GM21619 (cell line): ENCODE data around the gene PHTF2.
"Not testable (repeated sequence)": the region's sequence is repeated elsewhere in the genome, so short reads cannot be mapped to it uniquely, and the experiment has no call there.

Experiments used
- ATAC-seq: cut with Tn5 transposase; IDR thresholded peaks from one replicate; pipeline ENCODE4 v1.9.1; 2021; ENCODE audit not compliant: unreplicated experiment

The PHTF2 gene

DNA sequence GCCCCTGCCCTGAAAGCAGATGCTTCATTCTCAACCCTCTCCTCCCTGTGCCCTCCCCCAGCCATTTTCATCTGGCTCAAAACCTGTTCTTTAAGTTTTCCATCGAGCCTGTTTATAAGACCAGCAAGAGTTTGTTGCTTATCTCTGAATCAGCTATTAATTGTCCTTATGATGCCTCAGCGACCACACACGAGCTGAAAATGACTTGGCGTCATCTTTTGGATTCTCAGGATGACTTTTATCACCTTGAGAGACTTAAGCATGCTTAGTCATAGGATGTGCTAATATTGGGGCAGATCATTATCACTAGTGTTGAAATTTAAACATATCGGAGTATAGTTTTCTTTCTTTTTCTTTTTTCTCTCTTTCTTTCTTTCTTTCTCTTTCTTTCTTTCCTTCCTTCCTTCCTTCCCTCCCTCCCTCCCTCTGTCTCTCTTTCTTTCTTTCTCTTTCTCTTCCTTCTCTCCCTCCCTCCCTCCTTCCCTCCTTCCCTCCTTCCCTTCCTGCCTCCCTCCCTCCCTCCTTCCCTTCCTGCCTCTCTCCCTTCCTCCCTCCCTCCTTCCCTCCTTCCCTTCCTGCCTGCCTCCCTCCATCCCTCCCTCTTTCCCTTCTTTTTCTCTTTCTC, 184.5 kb downstream of the PHTF2 start:
- ATAC-seq, result no peak

DNA sequence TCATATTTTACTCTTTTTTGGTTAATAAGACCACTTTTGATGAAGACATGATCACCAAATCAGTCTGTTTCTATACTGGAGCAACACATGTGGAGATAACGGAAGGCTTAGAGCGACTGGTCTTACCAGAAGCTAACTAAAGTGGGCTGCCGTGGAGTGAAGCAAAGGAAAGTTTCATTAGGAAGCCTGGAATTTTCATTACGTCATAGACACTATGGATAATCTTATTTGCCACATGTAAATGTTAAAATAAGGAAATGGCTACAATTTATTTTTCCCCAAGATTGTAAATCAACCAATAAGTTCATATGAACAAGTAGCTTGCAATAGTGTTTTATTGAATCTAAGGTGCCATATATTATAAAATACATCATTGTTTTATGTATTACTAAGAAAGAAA, 185.4 kb downstream of the PHTF2 start:
- ATAC-seq, result no peak

DNA sequence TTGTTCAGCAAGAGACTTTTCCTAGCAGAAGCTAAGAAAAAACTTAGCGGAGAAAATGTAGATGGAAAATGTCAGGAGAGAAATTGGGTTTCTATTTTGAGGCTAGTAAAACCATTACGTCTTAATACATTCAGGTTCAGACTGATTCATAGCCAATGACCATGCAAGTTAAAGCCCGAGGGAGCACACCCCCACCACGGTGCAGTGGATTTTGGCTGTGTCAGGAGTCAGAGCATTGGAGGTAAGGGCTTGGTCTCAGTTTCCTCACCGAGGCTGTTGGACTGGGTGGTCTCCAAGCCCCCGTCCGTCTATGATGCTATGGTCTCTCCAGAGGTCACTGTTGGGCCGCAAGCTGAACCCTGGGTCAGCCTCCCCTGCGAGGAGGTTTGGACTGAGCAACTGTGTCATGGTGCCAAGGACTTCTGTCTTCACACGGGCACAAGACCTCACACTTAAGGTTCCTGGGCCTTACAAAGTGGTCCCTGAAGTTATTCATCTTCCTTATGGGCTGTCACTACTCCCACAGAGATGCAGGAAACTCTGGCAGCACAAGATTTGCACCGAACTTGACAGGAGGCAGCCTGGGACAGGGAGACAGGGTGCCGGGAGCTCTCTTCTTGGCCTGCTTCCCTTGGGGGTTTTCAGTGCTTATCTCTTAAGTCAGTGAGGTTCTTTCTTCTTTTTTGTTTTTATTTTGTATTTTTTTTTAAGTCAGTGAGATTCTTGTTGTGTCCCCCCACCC, 186.8 kb downstream of the PHTF2 start:
- ATAC-seq, result no peak

DNA sequence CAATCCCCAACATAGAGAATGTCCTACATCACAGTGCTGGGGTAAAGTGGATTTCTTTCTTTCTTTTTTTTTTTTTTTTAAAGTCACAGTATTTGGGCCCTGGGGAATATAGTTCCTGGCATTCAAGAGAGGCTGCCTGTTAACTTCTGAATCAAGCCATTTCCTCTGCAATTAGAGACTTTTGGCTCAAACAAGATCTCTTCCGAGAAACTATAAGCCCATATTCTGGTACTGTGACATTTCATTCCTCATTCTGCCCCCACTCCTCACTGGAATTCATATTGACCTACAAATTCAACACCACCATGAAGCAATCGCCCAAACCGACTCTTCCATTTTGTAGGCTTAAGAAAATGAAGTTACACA, 187.4 kb downstream of the PHTF2 start:
- no peak for ATAC-seq

GRCh38 chr7:77989981-77990566, 191.5 kb downstream of the PHTF2 start:
- ATAC-seq, result no peak

DNA sequence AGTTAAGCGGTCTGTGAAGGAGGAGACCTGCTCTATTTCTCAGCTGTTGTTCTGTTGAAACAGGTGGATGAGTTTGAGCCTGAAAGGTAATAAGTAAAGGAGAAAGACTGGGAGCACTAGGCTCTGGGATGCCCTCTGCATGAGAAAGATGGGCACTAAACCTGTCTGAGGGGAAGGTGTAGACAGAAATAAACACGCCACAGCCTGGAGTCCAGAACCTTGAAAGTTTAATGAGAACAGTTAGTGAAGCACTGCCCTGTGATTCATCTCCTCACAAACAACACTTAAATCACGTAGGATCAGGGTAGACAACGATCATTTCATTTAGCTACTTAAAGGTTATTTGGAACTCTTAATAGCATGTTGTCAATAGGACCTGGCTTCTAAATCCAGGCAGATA, 193.1 kb downstream of the PHTF2 start:
- no peak for ATAC-seq

DNA sequence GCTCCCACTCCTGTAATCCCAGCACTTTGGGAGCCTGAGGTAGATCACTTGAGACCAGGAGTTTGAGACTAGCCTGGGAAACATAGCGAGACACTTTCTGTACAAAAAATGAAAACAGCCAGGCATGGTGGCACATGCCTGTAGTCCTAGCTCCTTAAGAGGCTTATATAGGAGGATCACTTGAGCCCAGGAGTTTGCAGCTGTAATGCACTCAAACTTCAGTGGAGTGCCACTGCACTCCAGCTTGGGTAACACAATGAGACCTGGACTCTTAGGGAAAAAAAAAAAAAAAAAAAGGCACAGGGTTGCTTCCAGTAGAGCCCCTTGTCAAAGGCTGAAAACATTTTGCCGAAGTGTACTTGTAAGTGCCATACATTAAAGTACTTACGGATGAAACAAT, 195.3 kb downstream of the PHTF2 start:
- ATAC-seq, result no peak

DNA sequence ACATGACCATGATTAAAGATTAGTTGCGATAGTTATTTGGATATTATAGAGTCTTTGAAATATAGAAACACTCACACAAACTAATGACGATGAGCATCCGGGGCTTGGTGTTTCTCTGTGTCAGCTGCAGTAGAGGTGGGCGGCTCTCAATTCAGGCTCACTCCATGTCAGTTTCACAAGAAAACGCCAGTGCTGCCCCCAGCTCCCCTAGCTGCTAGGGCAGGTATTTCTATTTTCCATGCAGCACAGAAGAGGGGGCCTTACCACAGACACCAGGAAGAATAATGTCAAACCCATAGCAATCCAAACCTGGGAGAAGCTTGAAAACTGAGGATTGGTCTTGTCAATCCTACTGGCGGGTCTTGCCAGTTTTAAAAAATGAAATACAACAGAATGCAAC, 197.1 kb downstream of the PHTF2 start:
- no peak for ATAC-seq

DNA sequence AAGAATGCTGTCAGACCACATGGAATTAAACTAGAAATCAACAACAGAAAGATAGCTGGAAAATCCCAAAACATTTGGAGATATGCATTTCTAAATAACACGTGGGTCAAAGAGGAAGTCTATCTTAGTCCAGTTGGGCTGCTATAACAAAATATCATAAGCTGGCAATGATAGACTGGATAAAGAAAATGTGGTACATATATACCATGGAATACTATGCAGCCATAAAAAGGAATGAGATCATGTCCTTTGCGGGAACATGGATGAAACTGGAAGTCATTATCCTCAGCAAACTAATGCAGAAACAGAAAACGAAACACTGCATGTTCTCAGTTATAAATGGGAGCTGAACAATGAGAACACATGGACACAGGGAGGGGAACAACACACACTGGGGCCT, 200.6 kb downstream of the PHTF2 start:
- ATAC-seq, result not testable (repeated sequence)

- ATAC-seq, result no peak
Observed at GRCh38 chr7:78002021-78002420, 203.4 kb downstream of the PHTF2 start.

DNA sequence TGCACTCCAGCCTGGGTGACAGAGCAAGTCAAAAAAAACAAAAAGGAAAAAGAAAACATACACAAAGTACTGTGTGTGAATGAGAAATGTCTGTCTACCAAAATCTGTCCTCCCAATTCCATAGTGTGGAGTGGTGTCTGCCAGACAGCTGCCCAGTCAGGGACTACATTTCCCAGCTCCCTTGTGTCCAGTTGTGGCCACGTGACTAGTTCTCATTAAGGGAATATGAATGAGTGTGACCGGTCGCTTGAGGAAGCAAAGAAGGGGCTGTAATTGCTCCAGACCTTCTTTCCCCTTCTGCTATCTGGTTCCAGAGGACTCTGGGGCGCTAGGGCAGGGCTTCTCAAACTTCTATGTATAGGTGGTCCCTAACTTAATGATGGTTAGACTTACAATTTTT, 204.1 kb downstream of the PHTF2 start:
- no peak for ATAC-seq

GRCh38 chr7:78006063-78006755, 207.6 kb downstream of the PHTF2 start:
- ATAC-seq, result no peak
